ENCODE data around the gene CDC14C.

- TF ChIP-seq POLR2A (IDR thresholded peaks at IDR 0.05) = no peak
- no peak for TF ChIP-seq POLR2AphosphoS5 (IDR thresholded peaks at IDR 0.05)
- TF ChIP-seq CTCF (IDR thresholded peaks at IDR 0.05) = no peak
Measured at GRCh38 chr7:48943279-48943990, 19.1 kb downstream of the CDC14C start.

All from upper lobe of left lung (tissue), 4 donors.